GM19324 (cell line): ENCODE measurements around the gene ZXDC.

Source experiments
- ATAC-seq: cut with Tn5 transposase; IDR thresholded peaks from one replicate; pipeline ENCODE4 v1.9.1; 2021; ENCODE audit warnings: mild to moderate bottlenecking, moderate library complexity; ENCODE audit not compliant: unreplicated experiment, low FRiP score

The ZXDC gene

GRCh38 chr3:126456766-126457388 lies 18.8 kb downstream of the ZXDC start:
- ATAC-seq, result no peak

- no peak for ATAC-seq
These were observed 19.5 kb downstream of the ZXDC start for GRCh38 chr3:126456211-126456610.

GRCh38 chr3:126454437-126455198 lies 21.1 kb downstream of the ZXDC start:
- no peak for ATAC-seq

- no peak for ATAC-seq
These were observed 21.7 kb downstream of the ZXDC start for GRCh38 chr3:126454025-126454424.

- ATAC-seq, result no peak
These were observed 23.5 kb downstream of the ZXDC start for GRCh38 chr3:126452213-126452612.

GRCh38 chr3:126451511-126451910 lies 24.2 kb downstream of the ZXDC start:
- ATAC-seq, result no peak

- ATAC-seq, result no peak
These were observed 24.9 kb downstream of the ZXDC start for GRCh38 chr3:126450744-126451143.

GRCh38 chr3:126450219-126450618 lies 25.5 kb downstream of the ZXDC start:
- no peak for ATAC-seq

GRCh38 chr3:126449621-126450051 lies 26.1 kb downstream of the ZXDC start:
- ATAC-seq, result no peak

GRCh38 chr3:126448893-126449180 lies 26.9 kb downstream of the ZXDC start:
- no peak for ATAC-seq

- ATAC-seq, result no peak
These were observed 27.4 kb downstream of the ZXDC start for GRCh38 chr3:126448136-126448892.

- ATAC-seq, result no peak
These were observed 28.1 kb downstream of the ZXDC start for GRCh38 chr3:126447456-126448106.

- ATAC-seq, result no peak
These were observed 28.9 kb downstream of the ZXDC start for GRCh38 chr3:126446791-126447190.

- ATAC-seq, result no peak
These were observed 29.4 kb downstream of the ZXDC start for GRCh38 chr3:126446301-126446700.

- ATAC-seq, result no peak
These were observed 30.2 kb downstream of the ZXDC start for GRCh38 chr3:126445506-126445905.

GRCh38 chr3:126442856-126443242 lies 32.8 kb downstream of the ZXDC start:
- ATAC-seq, result no peak

- ATAC-seq, result no peak
These were observed 33.4 kb downstream of the ZXDC start for GRCh38 chr3:126442094-126442855.

GRCh38 chr3:126441256-126441880 lies 34.3 kb downstream of the ZXDC start:
- ATAC-seq, result no peak

- ATAC-seq, result no peak
These were observed 35.0 kb downstream of the ZXDC start for GRCh38 chr3:126440709-126440995.
